Activated naive CD4-positive, alpha-beta T cell treated with anti-CD3 and anti-CD28 coated beads, Interleukin-2, amount 10 ng/mL, durations not matched to agents 7 days and 5 days (primary cell): Measurements from ENCODE around the gene CYB5RL.

ENCODE experiments used
- CTCF ChIA-PET: fragments of 350-600 bp; sonication (Branson Sonifier 250); formaldehyde crosslinking; loops from one replicate; lab custom pipeline; 2021; ENCODE audit warnings: antibody characterized with exemption; lab: Charles Lee
- DNase-seq: peaks from one replicate; pipeline ENCODE4 v3.0.0-alpha.2; 2020
- H3K27ac Mint-ChIP-seq: one replicate; pipeline ENCODE4 v1.8.0; 2021; ENCODE audit warnings: mild to moderate bottlenecking, moderate library complexity, mixed read lengths
- H3K27me3 Mint-ChIP-seq: one replicate; pipeline ENCODE4 v1.8.0; 2021; ENCODE audit warnings: mild to moderate bottlenecking, mixed read lengths
- H3K36me3 Mint-ChIP-seq: one replicate; pipeline ENCODE4 v1.8.0; 2021; ENCODE audit warnings: mixed read lengths
- H3K4me1 Mint-ChIP-seq: one replicate; pipeline ENCODE4 v1.8.0; 2021; ENCODE audit warnings: mixed read lengths
- H3K4me3 Mint-ChIP-seq: one replicate; pipeline ENCODE4 v1.8.0; 2021; ENCODE audit warnings: mild to moderate bottlenecking, moderate library complexity, mixed read lengths
- H3K9me3 Mint-ChIP-seq: one replicate; pipeline ENCODE4 v1.8.0; 2021; ENCODE audit warnings: mixed read lengths

The CYB5RL gene

GRCh38 chr1:54186056-54186455 is 13.8 kb downstream of the CYB5RL start:
- CTCF ChIA-PET, result no interaction called here
- DNase-seq, result no peak
- Mint-ChIP-seq H3K27me3 (no peaks in the 10 kb centered on the region), H3K36me3 (peaks cover 11% of the 10 kb centered on the region), H3K4me3 (no peak overlapping the region), H3K4me1 (no peaks in the 10 kb centered on the region), H3K27ac (no peak overlapping the region), H3K9me3 (no peaks in the 10 kb centered on the region)

DNA sequence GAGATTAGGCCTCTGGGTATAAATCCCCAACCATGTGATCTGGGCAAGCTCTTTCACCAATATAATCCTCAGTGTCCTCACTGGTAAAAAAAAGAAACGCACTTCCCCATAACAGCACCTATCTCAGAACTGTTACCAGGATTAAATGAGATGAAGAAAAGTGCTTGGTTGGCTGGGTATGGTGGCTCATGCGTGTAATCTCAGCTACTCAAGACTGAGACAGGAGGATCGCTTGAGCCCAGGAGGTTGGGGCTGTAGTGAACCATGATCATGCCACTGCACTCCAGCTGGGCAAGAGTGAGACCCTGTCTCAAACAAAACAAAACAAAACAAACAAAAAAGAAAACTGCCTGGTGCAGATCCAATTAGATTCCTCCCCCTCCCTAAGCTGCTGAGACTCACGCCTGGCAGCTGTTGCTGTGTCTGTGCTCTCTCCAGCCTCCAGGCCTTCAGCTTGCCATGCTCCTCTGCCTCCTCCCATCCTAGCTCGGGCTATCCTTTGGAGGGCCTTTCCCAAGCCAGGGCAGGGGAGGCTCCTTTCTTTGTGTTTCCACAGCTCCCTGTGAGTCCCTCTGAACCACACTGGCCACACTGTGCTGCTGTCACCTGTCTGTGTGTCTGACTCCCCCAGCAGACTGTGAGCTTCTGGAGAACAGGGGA is 19.0 kb downstream of the CYB5RL start:
- H3K4me3 Mint-ChIP-seq, result no peak overlapping the region
- CTCF ChIA-PET, result interaction anchor here (0.7 to 3.5 kb wide), 15 partner anchors 8 to 318 kb away, joined by 3 to 23 read pairs (median 4); no protein-coding TSS in a partner anchor
- no peaks in the 10 kb centered on the region for H3K27me3 Mint-ChIP-seq
- DNase-seq, result no peak
- H3K27ac Mint-ChIP-seq, result no peak overlapping the region
- peaks cover 9% of the 10 kb centered on the region for H3K36me3 Mint-ChIP-seq
- no peaks in the 10 kb centered on the region for H3K9me3 Mint-ChIP-seq
- no peaks in the 10 kb centered on the region for H3K4me1 Mint-ChIP-seq

DNA sequence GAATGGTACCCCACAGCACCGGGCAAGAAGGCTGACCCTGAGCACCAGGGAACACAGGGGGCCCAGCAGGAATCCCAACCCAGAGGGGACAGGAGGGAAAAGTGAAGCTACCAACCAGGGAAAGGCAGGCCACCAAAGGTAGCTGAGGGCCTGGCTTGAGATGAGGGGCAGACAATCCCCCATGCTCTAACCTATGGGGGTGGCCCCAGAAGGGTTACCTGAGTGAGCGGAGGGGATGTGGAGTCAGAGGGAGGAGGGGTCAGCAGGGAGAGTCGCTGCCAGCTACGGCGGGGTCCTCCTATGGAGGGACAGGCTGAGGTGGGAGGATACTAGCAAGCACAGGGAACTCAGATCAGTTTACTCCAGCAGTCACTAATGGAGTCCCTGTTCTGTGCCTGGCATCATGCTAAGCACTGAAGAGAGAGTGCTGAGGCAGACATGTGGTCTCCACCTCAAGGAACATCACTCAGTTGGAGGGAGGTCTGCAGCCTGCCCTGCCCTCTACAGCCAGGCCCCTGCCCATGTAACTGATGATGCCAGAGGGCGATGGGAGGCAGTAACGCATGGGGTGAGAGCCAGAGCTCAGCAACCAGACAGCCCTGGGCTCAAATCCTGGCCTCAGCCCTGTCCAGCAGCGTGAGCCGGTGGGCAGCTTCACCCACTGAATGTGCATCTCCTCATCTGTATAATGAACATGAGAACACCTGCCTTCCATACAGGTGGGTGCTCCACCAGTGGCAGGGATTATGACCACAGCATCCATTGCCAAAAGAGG is 21.3 kb downstream of the CYB5RL start:
- CTCF ChIA-PET, result no interaction called here
- Mint-ChIP-seq H3K4me3 (no peak overlapping the region), H3K4me1 (peaks cover 8% of the 10 kb centered on the region), H3K27ac (no peak overlapping the region), H3K36me3 (peaks cover 4% of the 10 kb centered on the region), H3K27me3 (no peaks in the 10 kb centered on the region), H3K9me3 (no peaks in the 10 kb centered on the region)
- no peak for DNase-seq

DNA sequence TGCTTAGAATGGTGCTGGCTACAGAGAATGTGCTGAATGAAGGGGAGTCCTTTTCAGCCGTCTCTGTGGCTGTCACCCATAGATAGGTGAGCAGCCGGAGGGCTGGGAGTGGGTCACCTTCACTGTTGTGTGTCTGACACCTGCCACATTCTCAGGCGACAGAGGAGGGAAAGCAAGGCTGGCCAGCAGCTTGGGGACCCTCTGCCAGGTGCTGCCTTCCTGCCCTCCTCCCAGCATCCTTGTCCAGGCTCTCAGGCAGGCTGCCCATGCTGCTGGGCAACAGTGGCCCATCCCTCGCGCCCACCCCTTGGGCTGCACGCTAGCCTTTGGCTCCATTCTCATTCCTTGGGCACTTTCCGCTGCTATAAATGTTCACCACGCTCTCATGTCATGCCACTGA is 22.1 kb downstream of the CYB5RL start:
- H3K9me3 Mint-ChIP-seq, result no peaks in the 10 kb centered on the region
- H3K4me1 Mint-ChIP-seq, result peaks cover 9% of the 10 kb centered on the region
- H3K4me3 Mint-ChIP-seq, result no peak overlapping the region
- H3K27me3 Mint-ChIP-seq, result no peaks in the 10 kb centered on the region
- H3K27ac Mint-ChIP-seq, result no peak overlapping the region
- no peak for DNase-seq
- CTCF ChIA-PET, result no interaction called here
- H3K36me3 Mint-ChIP-seq, result peaks cover 2% of the 10 kb centered on the region

- peaks cover 11% of the 10 kb centered on the region for H3K4me1 Mint-ChIP-seq
- CTCF ChIA-PET, result no interaction called here
- H3K27me3 Mint-ChIP-seq, result no peaks in the 10 kb centered on the region
- H3K27ac Mint-ChIP-seq, result no peak overlapping the region
- DNase-seq, result no peak
- H3K4me3 Mint-ChIP-seq, result no peak overlapping the region
- no peaks in the 10 kb centered on the region for H3K9me3 Mint-ChIP-seq
- peaks cover 2% of the 10 kb centered on the region for H3K36me3 Mint-ChIP-seq
These were observed 23.1 kb downstream of the CYB5RL start for GRCh38 chr1:54176621-54177327.

- H3K4me1 Mint-ChIP-seq, result peaks cover 19% of the 10 kb centered on the region
- H3K4me3 Mint-ChIP-seq, result no peak overlapping the region
- no peaks in the 10 kb centered on the region for H3K27me3 Mint-ChIP-seq
- no peaks in the 10 kb centered on the region for H3K36me3 Mint-ChIP-seq
- no peaks in the 10 kb centered on the region for H3K9me3 Mint-ChIP-seq
- H3K27ac Mint-ChIP-seq, result no peak overlapping the region
- CTCF ChIA-PET, result interaction anchor here (2.6 kb wide), 1 partner anchor 8 kb away, joined by 17 read pairs; no protein-coding TSS in a partner anchor
- no peak for DNase-seq
These were observed 25.7 kb downstream of the CYB5RL start for GRCh38 chr1:54174106-54174505.

DNA sequence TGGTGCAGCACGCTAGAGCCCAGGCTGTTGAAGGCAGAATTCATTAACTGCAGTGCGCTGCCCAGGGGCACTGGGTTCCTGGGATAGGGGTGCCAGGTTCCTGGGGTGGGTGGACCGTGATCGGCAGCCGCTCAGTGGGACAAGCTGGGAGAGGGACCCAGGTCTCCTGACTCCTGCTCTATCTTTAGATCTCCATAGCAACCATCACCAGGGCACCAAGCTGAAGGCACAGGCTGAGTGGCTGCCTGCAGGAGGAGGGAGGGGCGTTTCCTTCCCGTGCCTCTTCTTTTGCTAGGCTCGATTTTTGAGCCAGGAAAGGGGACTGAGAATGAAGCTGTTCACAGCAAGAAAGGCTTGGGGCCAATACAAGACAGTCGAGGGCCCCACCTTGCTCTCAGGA is 26.1 kb downstream of the CYB5RL start:
- H3K27me3 Mint-ChIP-seq, result no peaks in the 10 kb centered on the region
- CTCF ChIA-PET, result interaction anchor here (2.6 kb wide), 1 partner anchor 8 kb away, joined by 17 read pairs; no protein-coding TSS in a partner anchor
- peaks cover 19% of the 10 kb centered on the region for H3K4me1 Mint-ChIP-seq
- H3K27ac Mint-ChIP-seq, result no peak overlapping the region
- H3K36me3 Mint-ChIP-seq, result no peaks in the 10 kb centered on the region
- H3K9me3 Mint-ChIP-seq, result no peaks in the 10 kb centered on the region
- no peak overlapping the region for H3K4me3 Mint-ChIP-seq
- no peak for DNase-seq

DNA sequence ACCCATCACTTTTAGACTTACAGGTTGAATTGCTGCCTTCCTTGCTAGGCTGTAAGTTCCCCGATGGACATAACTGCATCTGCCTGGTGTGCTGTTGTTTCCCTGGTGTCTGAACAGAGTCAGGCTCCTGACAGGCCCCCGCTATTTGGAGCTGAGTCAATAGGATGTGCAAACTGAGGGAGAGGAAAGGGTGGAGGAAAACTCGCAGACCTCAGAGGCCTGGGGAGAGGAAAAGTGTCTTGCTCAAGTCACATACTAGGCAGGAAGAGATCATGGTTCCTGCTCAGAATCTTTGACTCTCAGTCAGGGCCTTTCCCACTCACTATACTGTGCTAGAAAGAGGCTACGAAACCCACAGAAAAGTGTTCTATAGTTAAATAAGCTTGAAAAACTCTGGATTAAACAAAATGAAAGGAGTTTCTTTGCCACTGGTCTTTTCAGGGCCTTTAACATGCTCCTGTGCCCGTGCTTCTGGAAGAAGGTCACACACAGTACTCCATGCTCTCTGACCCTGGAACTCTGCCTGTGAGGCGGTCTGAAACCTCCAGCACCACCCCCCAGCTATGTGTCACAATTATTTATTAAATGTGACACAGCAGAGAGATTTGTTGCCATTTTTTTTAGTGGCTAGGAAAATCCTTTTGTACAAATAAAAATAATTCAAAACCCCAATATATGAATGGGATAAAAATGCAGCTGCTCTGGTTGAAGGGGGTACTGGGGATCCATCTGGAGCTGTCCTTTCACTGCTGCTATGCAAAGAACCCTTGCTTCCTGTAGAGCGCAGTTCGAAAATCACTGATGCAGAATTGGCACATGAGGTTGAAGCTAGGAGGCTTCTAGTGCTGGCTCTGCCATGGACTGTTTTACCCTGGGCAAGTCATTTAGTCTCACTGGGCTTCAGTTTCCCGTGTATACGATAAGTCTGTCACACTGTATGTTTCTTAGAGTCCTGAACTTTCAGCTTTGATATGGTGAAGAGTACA is 26.9 kb downstream of the CYB5RL start:
- DNase-seq, result no peak
- Mint-ChIP-seq H3K27me3 (no peaks in the 10 kb centered on the region), H3K4me1 (peaks cover 19% of the 10 kb centered on the region), H3K9me3 (no peaks in the 10 kb centered on the region), H3K36me3 (no peaks in the 10 kb centered on the region), H3K4me3 (no peak overlapping the region), H3K27ac (no peak overlapping the region)
- CTCF ChIA-PET, result interaction anchor here (2.6 kb wide), 1 partner anchor 9 kb away, joined by 17 read pairs; no protein-coding TSS in a partner anchor

DNA sequence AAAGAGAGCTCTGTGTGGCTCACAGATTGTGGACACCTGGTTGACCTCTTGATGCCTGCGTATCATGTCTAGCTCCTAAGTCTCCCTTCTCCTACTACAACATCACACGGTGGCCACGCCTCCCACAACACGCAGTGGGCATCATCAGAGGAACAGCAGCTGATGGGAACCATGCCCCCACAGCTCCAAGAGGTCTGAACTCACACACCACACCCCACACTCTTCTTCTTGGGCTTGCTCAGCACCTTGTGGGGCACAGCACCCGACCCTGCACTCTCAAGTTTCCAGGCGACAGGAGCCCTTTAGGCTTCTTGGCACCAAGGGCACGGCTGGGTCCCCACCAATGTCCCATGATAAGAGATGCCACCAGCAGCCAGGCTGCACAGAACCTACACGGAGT is 28.2 kb downstream of the CYB5RL start:
- Mint-ChIP-seq H3K27me3 (no peaks in the 10 kb centered on the region), H3K27ac (no peak overlapping the region), H3K4me3 (no peak overlapping the region), H3K4me1 (peaks cover 19% of the 10 kb centered on the region), H3K9me3 (no peaks in the 10 kb centered on the region), H3K36me3 (no peaks in the 10 kb centered on the region)
- no peak for DNase-seq
- CTCF ChIA-PET, result interaction anchor here (2.6 kb wide), 1 partner anchor 10 kb away, joined by 17 read pairs; no protein-coding TSS in a partner anchor

DNA sequence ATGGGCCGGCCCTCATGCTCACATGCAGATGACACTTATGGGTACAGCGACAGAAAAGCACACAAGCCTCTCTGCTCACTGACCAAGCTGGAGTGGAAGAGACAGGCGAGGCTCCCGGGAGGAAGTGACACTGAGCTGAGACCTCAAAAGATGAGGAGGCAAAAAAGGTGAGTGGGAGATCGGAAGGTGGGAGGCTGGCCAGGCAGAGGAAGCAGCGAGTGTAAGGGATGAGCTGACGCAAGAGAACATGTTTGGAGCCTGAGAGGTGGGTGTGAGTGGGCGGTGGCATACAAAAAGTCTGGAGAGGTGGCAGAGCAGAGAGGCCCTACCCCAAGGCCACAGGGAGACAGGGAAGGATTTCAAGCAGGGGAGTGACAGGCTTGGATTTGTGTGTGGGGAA is 28.8 kb downstream of the CYB5RL start:
- H3K4me3 Mint-ChIP-seq, result no peak overlapping the region
- H3K27me3 Mint-ChIP-seq, result no peaks in the 10 kb centered on the region
- no peaks in the 10 kb centered on the region for H3K9me3 Mint-ChIP-seq
- H3K27ac Mint-ChIP-seq, result no peak overlapping the region
- CTCF ChIA-PET, result no interaction called here
- H3K4me1 Mint-ChIP-seq, result peaks cover 19% of the 10 kb centered on the region
- no peaks in the 10 kb centered on the region for H3K36me3 Mint-ChIP-seq
- no peak for DNase-seq

GRCh38 chr1:54169068-54169467 is 30.8 kb downstream of the CYB5RL start:
- CTCF ChIA-PET, result no interaction called here
- DNase-seq, result no peak
- Mint-ChIP-seq H3K27ac (no peak overlapping the region), H3K4me1 (peaks cover 17% of the 10 kb centered on the region), H3K9me3 (no peaks in the 10 kb centered on the region), H3K4me3 (no peak overlapping the region), H3K36me3 (no peaks in the 10 kb centered on the region), H3K27me3 (no peaks in the 10 kb centered on the region)

DNA sequence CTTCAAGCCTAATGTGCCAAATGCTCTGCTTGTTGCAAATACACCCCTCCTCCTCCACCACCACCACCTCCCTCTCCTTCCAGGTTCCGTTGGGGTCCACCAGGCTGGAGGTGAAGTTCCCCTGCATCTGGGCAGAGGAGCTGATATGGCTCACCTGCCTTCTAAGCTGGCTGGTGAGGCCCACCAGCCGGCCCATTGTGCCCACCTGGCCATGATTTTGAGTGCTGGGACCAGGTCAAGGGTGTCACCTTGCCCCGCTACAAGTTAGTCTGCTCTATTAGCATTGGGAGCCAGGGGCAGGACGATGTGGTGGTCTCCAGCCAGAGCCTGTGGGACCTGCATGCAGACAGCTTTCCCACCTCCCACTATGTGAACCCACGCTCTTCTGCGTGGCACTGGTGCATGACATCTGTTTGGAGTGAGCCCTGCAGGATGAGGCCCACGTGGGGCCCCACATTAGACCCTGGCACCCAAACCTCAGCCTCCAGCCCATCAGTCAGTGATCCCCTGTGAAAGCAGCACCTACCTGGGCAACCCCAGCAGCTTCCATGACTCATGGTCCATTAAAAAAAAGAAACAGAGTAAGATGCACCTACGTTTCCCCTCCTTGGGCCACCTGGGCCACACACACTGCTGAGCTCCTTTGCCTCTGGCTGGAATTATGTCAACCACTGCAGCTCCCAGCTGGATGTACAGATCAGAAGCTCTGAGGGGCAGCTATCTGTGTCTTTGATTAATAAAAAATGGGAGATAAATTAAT is 31.4 kb downstream of the CYB5RL start:
- Mint-ChIP-seq H3K4me3 (no peak overlapping the region), H3K36me3 (no peaks in the 10 kb centered on the region), H3K27ac (no peak overlapping the region), H3K27me3 (no peaks in the 10 kb centered on the region), H3K9me3 (no peaks in the 10 kb centered on the region), H3K4me1 (peaks cover 10% of the 10 kb centered on the region)
- CTCF ChIA-PET, result interaction anchor here (2.0 kb wide), 1 partner anchor 14 kb away, joined by 6 read pairs; no protein-coding TSS in a partner anchor
- DNase-seq, result no peak
